ENCODE results near the gene DICER1.

Gene DICER1

DNA sequence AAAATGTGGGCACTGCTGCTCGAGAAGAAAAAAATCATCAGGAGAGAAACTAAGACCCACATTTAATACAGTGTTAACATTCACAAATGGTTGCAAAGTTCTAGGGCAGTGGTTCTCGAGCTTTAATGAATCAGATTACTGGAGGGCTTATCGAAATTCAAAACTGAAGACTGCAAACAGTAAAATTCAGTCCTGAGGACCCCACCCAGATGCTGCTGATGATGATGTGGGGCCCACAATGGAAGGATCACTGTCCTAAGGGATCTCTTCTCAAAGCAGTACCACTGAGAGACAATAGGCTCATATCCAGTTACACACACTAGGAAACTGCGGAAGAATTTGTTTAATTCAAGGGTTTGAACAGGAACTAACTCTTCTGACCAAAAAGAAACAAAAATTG is 31.4 kb downstream of the DICER1 start:
- TF ChIP-seq, protein P1, sequence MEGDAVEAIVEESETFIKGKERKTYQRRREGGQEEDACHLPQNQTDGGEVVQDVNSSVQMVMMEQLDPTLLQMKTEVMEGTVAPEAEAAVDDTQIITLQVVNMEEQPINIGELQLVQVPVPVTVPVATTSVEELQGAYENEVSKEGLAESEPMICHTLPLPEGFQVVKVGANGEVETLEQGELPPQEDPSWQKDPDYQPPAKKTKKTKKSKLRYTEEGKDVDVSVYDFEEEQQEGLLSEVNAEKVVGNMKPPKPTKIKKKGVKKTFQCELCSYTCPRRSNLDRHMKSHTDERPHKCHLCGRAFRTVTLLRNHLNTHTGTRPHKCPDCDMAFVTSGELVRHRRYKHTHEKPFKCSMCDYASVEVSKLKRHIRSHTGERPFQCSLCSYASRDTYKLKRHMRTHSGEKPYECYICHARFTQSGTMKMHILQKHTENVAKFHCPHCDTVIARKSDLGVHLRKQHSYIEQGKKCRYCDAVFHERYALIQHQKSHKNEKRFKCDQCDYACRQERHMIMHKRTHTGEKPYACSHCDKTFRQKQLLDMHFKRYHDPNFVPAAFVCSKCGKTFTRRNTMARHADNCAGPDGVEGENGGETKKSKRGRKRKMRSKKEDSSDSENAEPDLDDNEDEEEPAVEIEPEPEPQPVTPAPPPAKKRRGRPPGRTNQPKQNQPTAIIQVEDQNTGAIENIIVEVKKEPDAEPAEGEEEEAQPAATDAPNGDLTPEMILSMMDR (IDR thresholded peaks at IDR 0.05; ENCODE audit: insufficient read depth, low read depth, low read length, missing control alignments) = no peak
- no peak for DNase-seq (ENCODE audit: low read depth)
- H3K4me3 ChIP-seq (ENCODE audit: low read depth, low read length) = no peak overlapping the region

DNA sequence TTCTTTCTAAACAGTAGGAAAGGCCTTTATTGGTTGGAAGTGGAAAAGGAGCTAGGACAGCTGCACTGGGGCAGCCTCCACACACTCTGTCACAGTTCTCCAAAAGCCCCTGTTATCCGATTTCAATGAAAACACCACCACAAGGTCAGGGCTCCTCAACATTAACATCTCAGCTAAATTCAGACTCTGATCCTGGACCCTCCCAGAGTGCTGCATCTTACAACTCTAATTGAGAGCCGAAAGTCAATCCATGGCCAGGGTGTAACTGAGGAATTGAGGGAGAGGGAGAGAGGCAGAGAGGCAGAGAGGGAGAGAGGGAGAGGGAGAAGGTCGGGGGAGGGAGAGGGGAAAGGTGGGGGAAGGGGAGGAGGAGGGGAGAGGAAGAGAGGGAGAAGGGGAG is 32.1 kb downstream of the DICER1 start:
- no peak for DNase-seq (ENCODE audit: low read depth)
- H3K4me3 ChIP-seq (ENCODE audit: low read depth, low read length) = no peak overlapping the region
- TF ChIP-seq, protein P1 (IDR thresholded peaks at IDR 0.05; ENCODE audit: insufficient read depth, low read depth, low read length, missing control alignments) = no peak

DNA sequence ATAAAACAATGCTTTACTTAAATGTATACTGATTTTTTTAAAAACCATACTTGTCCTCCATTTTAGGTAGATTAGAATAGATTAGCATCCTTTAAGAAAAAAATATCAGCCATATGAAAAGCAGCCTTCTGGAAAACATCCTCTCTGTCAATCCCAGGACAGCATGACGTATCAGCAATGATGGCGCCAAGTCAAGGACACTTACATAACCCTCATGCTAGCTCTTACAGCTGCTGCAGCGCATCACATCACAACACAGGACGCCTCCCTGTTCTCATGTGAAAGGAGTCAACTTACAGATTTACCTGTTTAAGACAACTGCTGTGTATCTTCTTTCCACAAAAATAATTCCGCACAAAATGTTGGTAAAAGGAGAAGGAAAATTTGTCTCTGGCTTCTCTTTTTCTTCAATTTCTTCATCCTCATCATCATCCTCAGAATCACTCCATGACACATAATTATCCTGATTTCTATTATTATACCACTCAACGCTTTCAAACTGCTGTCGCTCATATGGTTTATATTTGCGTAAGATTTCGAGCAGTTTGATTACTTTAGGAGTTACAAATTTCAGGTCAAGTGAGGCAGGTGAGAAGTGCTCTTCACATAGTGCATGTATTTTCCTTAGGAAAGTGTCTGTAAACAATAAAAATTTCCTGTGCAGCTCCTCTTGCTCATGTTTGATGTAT is 33.3 kb downstream of the DICER1 start:
- DNase-seq (ENCODE audit: low read depth) = no peak
- TF ChIP-seq, protein P1 (IDR thresholded peaks at IDR 0.05; ENCODE audit: insufficient read depth, low read depth, low read length, missing control alignments) = no peak

DNA sequence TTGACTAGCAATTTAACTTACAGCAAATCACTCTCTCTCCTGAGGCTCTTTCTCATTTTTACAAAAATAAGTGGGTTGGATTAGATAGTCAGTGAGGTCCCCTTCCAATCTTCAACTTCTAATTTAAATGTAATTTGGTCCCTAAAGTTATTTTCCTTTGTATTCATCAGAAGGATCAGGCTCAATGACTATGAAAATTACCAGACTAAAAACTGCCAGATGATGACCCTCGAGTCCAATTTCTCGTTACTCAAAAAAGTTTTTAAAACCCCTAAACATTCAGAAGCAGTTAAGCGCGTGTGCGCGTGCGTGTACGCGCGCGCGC is 34.7 kb downstream of the DICER1 start:
- no peak for DNase-seq (ENCODE audit: low read depth)
- H3K4me3 ChIP-seq (ENCODE audit: low read depth, low read length) = no peak overlapping the region
- TF ChIP-seq, protein P1 (IDR thresholded peaks at IDR 0.05; ENCODE audit: insufficient read depth, low read depth, low read length, missing control alignments) = no peak

More for the DNA sequence above, 33.3 kb downstream of the DICER1 start:
- no peak overlapping the region for H3K4me3 ChIP-seq (ENCODE audit: low read depth, low read length)

DNA sequence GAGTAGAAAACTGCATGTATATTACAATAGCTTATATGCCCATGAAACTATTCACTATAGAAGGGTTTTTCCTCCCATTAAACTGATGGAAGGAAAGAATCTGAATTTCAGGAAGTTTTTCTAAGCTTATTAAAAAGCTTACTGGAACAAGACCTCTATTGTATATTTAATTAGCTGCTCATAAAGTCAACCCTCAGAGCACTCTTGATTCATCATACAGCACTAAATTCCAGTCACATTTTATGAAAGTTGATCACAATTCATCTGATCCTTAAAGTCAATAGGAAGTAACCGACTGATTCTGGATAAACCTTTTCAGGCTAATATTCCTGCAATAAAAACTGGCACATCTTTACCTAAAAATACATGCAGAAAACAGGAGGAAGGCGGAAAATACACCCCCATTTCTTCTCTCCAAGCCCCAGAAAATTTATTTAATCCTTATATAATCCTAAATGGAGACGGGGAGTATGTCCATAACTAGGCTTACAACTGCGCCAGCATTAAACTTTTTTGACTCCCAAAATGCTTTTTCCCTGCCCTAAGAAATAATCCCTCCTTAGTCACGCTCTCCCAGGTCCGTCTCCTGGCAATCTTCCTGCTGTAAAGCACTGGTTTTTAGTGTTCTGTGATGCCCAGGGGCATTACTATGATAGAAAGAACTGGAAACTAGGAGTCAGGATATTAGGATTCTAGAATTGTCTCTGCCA is 35.3 kb downstream of the DICER1 start:
- TF ChIP-seq, protein P1 (IDR thresholded peaks at IDR 0.05; ENCODE audit: insufficient read depth, low read depth, low read length, missing control alignments) = no peak
- DNase-seq (ENCODE audit: low read depth) = no peak
- no peak overlapping the region for H3K4me3 ChIP-seq (ENCODE audit: low read depth, low read length)

DNA sequence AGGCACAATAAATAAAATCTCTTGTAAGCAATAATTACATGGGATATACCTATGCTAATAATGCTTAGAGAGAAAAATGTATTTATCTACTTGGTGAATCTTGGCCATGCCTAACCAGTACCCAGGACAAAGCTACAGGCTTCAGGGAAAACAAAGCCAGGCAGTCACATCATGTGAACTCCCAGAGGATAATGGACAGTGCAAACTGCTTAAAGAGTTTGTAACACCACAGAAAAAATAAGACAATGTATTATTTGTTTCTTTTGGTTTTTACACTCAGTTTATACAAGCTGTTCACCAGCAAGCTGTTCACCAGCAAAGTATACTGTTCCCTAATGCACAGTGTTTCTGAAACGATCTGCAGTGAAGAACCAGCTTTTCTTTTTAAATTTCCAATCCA is 38.0 kb downstream of the DICER1 start:
- TF ChIP-seq, protein P1 (IDR thresholded peaks at IDR 0.05; ENCODE audit: insufficient read depth, low read depth, low read length, missing control alignments) = no peak
- no peak overlapping the region for H3K4me3 ChIP-seq (ENCODE audit: low read depth, low read length)
- DNase-seq (ENCODE audit: low read depth) = no peak
